Measurements from ENCODE around the gene CCDC97. TPM values are rescaled to one million over a fixed set of nuclear protein-coding genes. Genes with fewer than 3 reads are reported as not detected.

CCDC97 gene
- total and polyA plus RNA-seq, 2 donors = 10.8 to 15.4 TPM

- DNase-seq (ENCODE audit: low read depth in 6 of 9, low spot score in 9 of 9) = peak in 4 of 9 donors; percentile 50 to 82 (median 66)
- Histone ChIP-seq H3K27me3 (ENCODE audit: control insufficient read depth in 2 of 2, insufficient read depth in 1 of 2, low read length in 1 of 2) (peaks cover 0 to 4% of the 10 kb centered on the region in 2 donors), H3K4me3 (ENCODE audit: low read length in 2 of 2) (peak overlapping the region; percentile 77 to 90), H3K9me3 (ENCODE audit: control insufficient read depth in 2 of 2, insufficient read depth in 1 of 2, low read length in 1 of 2) (no peaks in the 10 kb centered on the region), H3K27ac (ENCODE audit: low read depth in 1 of 2, low read length in 1 of 2) (peak overlapping the region; percentile 82 to 89), H3K36me3 (ENCODE audit: control insufficient read depth in 2 of 2, insufficient read depth in 2 of 2, low read length in 1 of 2) (peaks cover 4 to 10% of the 10 kb centered on the region in 2 donors), H3K4me1 (ENCODE audit: control insufficient read depth in 2 of 2, insufficient read depth in 2 of 2, low read length in 2 of 2) (peaks cover 18 to 60% of the 10 kb centered on the region in 2 donors)
- under 1% methylated on average over 71 of the region's 71 CpGs for WGBS
Observed at GRCh38 chr19:41352609-41353465, 42.9 kb downstream of the CCDC97 start.

GRCh38 chr19:41353466-41354342 is 43.7 kb downstream of the CCDC97 start, which contains the start of gene TGFB1:
TSS of gene TGFB1 (minus strand) at chr19:41353922. CDS start at chr19:41353044, 878 bp downstream.
- Histone ChIP-seq H3K4me3 (ENCODE audit: low read length in 2 of 2) (peak within 1 kb of the TSS; percentile 77 to 90), H3K4me1 (ENCODE audit: control insufficient read depth in 2 of 2, insufficient read depth in 2 of 2, low read length in 2 of 2) (peaks cover 18 to 61% of the 10 kb centered on the region in 2 donors), H3K27me3 (ENCODE audit: control insufficient read depth in 2 of 2, insufficient read depth in 1 of 2, low read length in 1 of 2) (peaks cover 0 to 4% of the 10 kb centered on the region in 2 donors), H3K9me3 (ENCODE audit: control insufficient read depth in 2 of 2, insufficient read depth in 1 of 2, low read length in 1 of 2) (no peaks in the 10 kb centered on the region), H3K27ac (ENCODE audit: low read depth in 1 of 2, low read length in 1 of 2) (peak within 1 kb of the TSS; percentile 82 to 89), H3K36me3 (ENCODE audit: control insufficient read depth in 2 of 2, insufficient read depth in 2 of 2, low read length in 1 of 2) (peaks cover 0 to 6% of the 10 kb centered on the region in 2 donors)
- under 1% methylated on average over 78 of the region's 78 CpGs for WGBS
- DNase-seq (ENCODE audit: low read depth in 6 of 9, low spot score in 9 of 9) = peak in 8 of 9 donors; percentile 63 to 95 (median 87)

GRCh38 chr19:41354343-41354953 is 44.5 kb downstream of the CCDC97 start:
- 93% methylated on average over 23 of the region's 23 CpGs for WGBS
- peaks cover 11 to 54% of the 10 kb centered on the region in 2 donors for H3K4me1 ChIP-seq (ENCODE audit: control insufficient read depth in 2 of 2, insufficient read depth in 2 of 2, low read length in 2 of 2)
- peak overlapping the region; percentile 18 to 34 for H3K27ac ChIP-seq (ENCODE audit: low read depth in 1 of 2, low read length in 1 of 2)
- peak overlapping the region; percentile 31 to 90 for H3K4me3 ChIP-seq (ENCODE audit: low read length in 2 of 2)
- peaks cover 0 to 6% of the 10 kb centered on the region in 2 donors for H3K36me3 ChIP-seq (ENCODE audit: control insufficient read depth in 2 of 2, insufficient read depth in 2 of 2, low read length in 1 of 2)
- H3K9me3 ChIP-seq (ENCODE audit: control insufficient read depth in 2 of 2, insufficient read depth in 1 of 2, low read length in 1 of 2) = no peaks in the 10 kb centered on the region
- DNase-seq (ENCODE audit: low read depth in 6 of 9, low spot score in 9 of 9) = no peak
- H3K27me3 ChIP-seq (ENCODE audit: control insufficient read depth in 2 of 2, insufficient read depth in 1 of 2, low read length in 1 of 2) = peaks cover 0 to 4% of the 10 kb centered on the region in 2 donors

- Histone ChIP-seq H3K4me1 (ENCODE audit: control insufficient read depth in 2 of 2, insufficient read depth in 2 of 2, low read length in 2 of 2) (peaks cover 11 to 48% of the 10 kb centered on the region in 2 donors), H3K27me3 (ENCODE audit: control insufficient read depth in 2 of 2, insufficient read depth in 1 of 2, low read length in 1 of 2) (peaks cover 0 to 4% of the 10 kb centered on the region in 2 donors), H3K27ac (ENCODE audit: low read depth in 1 of 2, low read length in 1 of 2) (no peak overlapping the region), H3K9me3 (ENCODE audit: control insufficient read depth in 2 of 2, insufficient read depth in 1 of 2, low read length in 1 of 2) (no peaks in the 10 kb centered on the region), H3K4me3 (ENCODE audit: low read length in 2 of 2) (no peak overlapping the region), H3K36me3 (ENCODE audit: control insufficient read depth in 2 of 2, insufficient read depth in 2 of 2, low read length in 1 of 2) (peaks cover 0 to 6% of the 10 kb centered on the region in 2 donors)
- 97% methylated on average over 1 of the region's 1 CpG for WGBS
- no peak for DNase-seq (ENCODE audit: low read depth in 6 of 9, low spot score in 9 of 9)
Observed at GRCh38 chr19:41355035-41355434, 45.1 kb downstream of the CCDC97 start.

GRCh38 chr19:41355802-41356201 is 45.8 kb downstream of the CCDC97 start:
- H3K27ac ChIP-seq (ENCODE audit: low read depth in 1 of 2, low read length in 1 of 2) = no peak overlapping the region
- H3K36me3 ChIP-seq (ENCODE audit: control insufficient read depth in 2 of 2, insufficient read depth in 2 of 2, low read length in 1 of 2) = peaks cover 0 to 7% of the 10 kb centered on the region in 2 donors
- no peaks in the 10 kb centered on the region for H3K9me3 ChIP-seq (ENCODE audit: control insufficient read depth in 2 of 2, insufficient read depth in 1 of 2, low read length in 1 of 2)
- no peak overlapping the region for H3K4me3 ChIP-seq (ENCODE audit: low read length in 2 of 2)
- peaks cover 6 to 43% of the 10 kb centered on the region in 2 donors for H3K4me1 ChIP-seq (ENCODE audit: control insufficient read depth in 2 of 2, insufficient read depth in 2 of 2, low read length in 2 of 2)
- peaks cover 0 to 4% of the 10 kb centered on the region in 2 donors for H3K27me3 ChIP-seq (ENCODE audit: control insufficient read depth in 2 of 2, insufficient read depth in 1 of 2, low read length in 1 of 2)
- WGBS = 96% methylated on average over 3 of the region's 3 CpGs
- no peak for DNase-seq (ENCODE audit: low read depth in 6 of 9, low spot score in 9 of 9)

GRCh38 chr19:41356984-41357739 is 47.2 kb downstream of the CCDC97 start:
- Histone ChIP-seq H3K36me3 (ENCODE audit: control insufficient read depth in 2 of 2, insufficient read depth in 2 of 2, low read length in 1 of 2) (peaks cover 3 to 12% of the 10 kb centered on the region in 2 donors), H3K4me1 (ENCODE audit: control insufficient read depth in 2 of 2, insufficient read depth in 2 of 2, low read length in 2 of 2) (peaks cover 6 to 35% of the 10 kb centered on the region in 2 donors), H3K27me3 (ENCODE audit: control insufficient read depth in 2 of 2, insufficient read depth in 1 of 2, low read length in 1 of 2) (peaks cover 0 to under 1% of the 10 kb centered on the region in 2 donors), H3K4me3 (ENCODE audit: low read length in 2 of 2) (no peak overlapping the region), H3K9me3 (ENCODE audit: control insufficient read depth in 2 of 2, insufficient read depth in 1 of 2, low read length in 1 of 2) (no peaks in the 10 kb centered on the region), H3K27ac (ENCODE audit: low read depth in 1 of 2, low read length in 1 of 2) (peak overlapping the region; percentile 40 to 84)
- DNase-seq (ENCODE audit: low read depth in 6 of 9, low spot score in 9 of 9) = peak in 1 of 9 donors; percentile 54
- 64% methylated on average over 11 of the region's 11 CpGs for WGBS

- H3K27ac ChIP-seq (ENCODE audit: low read depth in 1 of 2, low read length in 1 of 2) = peak overlapping the region in 1 of 2 donors; percentile 43
Observed at GRCh38 chr19:41357746-41358145, 47.8 kb downstream of the CCDC97 start.

GRCh38 chr19:41359741-41360140 is 49.8 kb downstream of the CCDC97 start:
- WGBS = 97% methylated on average over 1 of the region's 1 CpG
- H3K36me3 ChIP-seq (ENCODE audit: control insufficient read depth in 2 of 2, insufficient read depth in 2 of 2, low read length in 1 of 2) = peaks cover 5 to 12% of the 10 kb centered on the region in 2 donors
- no peak overlapping the region for H3K27ac ChIP-seq (ENCODE audit: low read depth in 1 of 2, low read length in 1 of 2)
- no peak for DNase-seq (ENCODE audit: low read depth in 6 of 9, low spot score in 9 of 9)
- no peaks in the 10 kb centered on the region for H3K9me3 ChIP-seq (ENCODE audit: control insufficient read depth in 2 of 2, insufficient read depth in 1 of 2, low read length in 1 of 2)
- H3K27me3 ChIP-seq (ENCODE audit: control insufficient read depth in 2 of 2, insufficient read depth in 1 of 2, low read length in 1 of 2) = no peaks in the 10 kb centered on the region
- H3K4me1 ChIP-seq (ENCODE audit: control insufficient read depth in 2 of 2, insufficient read depth in 2 of 2, low read length in 2 of 2) = peaks cover 10 to 34% of the 10 kb centered on the region in 2 donors
- no peak overlapping the region for H3K4me3 ChIP-seq (ENCODE audit: low read length in 2 of 2)

More at GRCh38 chr19:41357746-41358145, 47.8 kb downstream of the CCDC97 start:
- no peak for DNase-seq (ENCODE audit: low read depth in 6 of 9, low spot score in 9 of 9)
- WGBS = 95% methylated on average over 13 of the region's 13 CpGs
- peaks cover 4 to 12% of the 10 kb centered on the region in 2 donors for H3K36me3 ChIP-seq (ENCODE audit: control insufficient read depth in 2 of 2, insufficient read depth in 2 of 2, low read length in 1 of 2)
- H3K9me3 ChIP-seq (ENCODE audit: control insufficient read depth in 2 of 2, insufficient read depth in 1 of 2, low read length in 1 of 2) = no peaks in the 10 kb centered on the region
- no peaks in the 10 kb centered on the region for H3K27me3 ChIP-seq (ENCODE audit: control insufficient read depth in 2 of 2, insufficient read depth in 1 of 2, low read length in 1 of 2)
- H3K4me1 ChIP-seq (ENCODE audit: control insufficient read depth in 2 of 2, insufficient read depth in 2 of 2, low read length in 2 of 2) = peaks cover 6 to 33% of the 10 kb centered on the region in 2 donors
- no peak overlapping the region for H3K4me3 ChIP-seq (ENCODE audit: low read length in 2 of 2)

Measured in thymus (tissue), 11 donors.